ELR (cell line): ENCODE results near the gene NPIPA5.
A peak's percentile ranks its signal among the peaks of the same experiment; 100 is the strongest.
"Not testable (repeated sequence)": the region's sequence is repeated elsewhere in the genome, so short reads cannot be mapped to it uniquely, and the experiment has no call there.

Experiments used
- DNase-seq: peaks from one replicate; pipeline ENCODE4 v3.0.0-alpha.2; 2015; ENCODE audit warnings: low read depth

Gene NPIPA5

GRCh38 chr16:15389916-15390315 is 11.8 kb upstream of the NPIPA5 start:
- not testable (repeated sequence) for DNase-seq

GRCh38 chr16:15388060-15388459 is 10.0 kb upstream of the NPIPA5 start:
- not testable (repeated sequence) for DNase-seq

GRCh38 chr16:15382810-15383209 is 4.7 kb upstream of the NPIPA5 start:
- peak; percentile 26 for DNase-seq

- DNase-seq: not testable (repeated sequence)
These were observed 20.6 kb downstream of the NPIPA5 start for GRCh38 chr16:15357495-15357894.

- not testable (repeated sequence) for DNase-seq
These were observed 23.2 kb downstream of the NPIPA5 start for GRCh38 chr16:15354846-15355245.

GRCh38 chr16:15352852-15353251 is 25.2 kb downstream of the NPIPA5 start:
- not testable (repeated sequence) for DNase-seq

- DNase-seq: not testable (repeated sequence)
These were observed 26.3 kb downstream of the NPIPA5 start for GRCh38 chr16:15351745-15352144.

GRCh38 chr16:15351251-15351650 is 26.8 kb downstream of the NPIPA5 start:
- not testable (repeated sequence) for DNase-seq

GRCh38 chr16:15348721-15349120 is 29.4 kb downstream of the NPIPA5 start:
- DNase-seq: not testable (repeated sequence)

- not testable (repeated sequence) for DNase-seq
These were observed 35.8 kb downstream of the NPIPA5 start for GRCh38 chr16:15342337-15342736.

GRCh38 chr16:15338986-15339385 is 39.1 kb downstream of the NPIPA5 start:
- DNase-seq: not testable (repeated sequence)

GRCh38 chr16:15337974-15338605 is 40.0 kb downstream of the NPIPA5 start:
- not testable (repeated sequence) for DNase-seq

GRCh38 chr16:15335609-15336008 is 42.5 kb downstream of the NPIPA5 start:
- DNase-seq: not testable (repeated sequence)

GRCh38 chr16:15333969-15334368 is 44.1 kb downstream of the NPIPA5 start:
- DNase-seq: not testable (repeated sequence)

- not testable (repeated sequence) for DNase-seq
These were observed 47.1 kb downstream of the NPIPA5 start for GRCh38 chr16:15330978-15331377.

- DNase-seq: not testable (repeated sequence)
These were observed 53.1 kb downstream of the NPIPA5 start for GRCh38 chr16:15324954-15325353.

GRCh38 chr16:15323373-15323772 is 54.7 kb downstream of the NPIPA5 start:
- not testable (repeated sequence) for DNase-seq

GRCh38 chr16:15321221-15321620 is 56.9 kb downstream of the NPIPA5 start:
- not testable (repeated sequence) for DNase-seq

GRCh38 chr16:15314562-15314961 is 63.5 kb downstream of the NPIPA5 start:
- not testable (repeated sequence) for DNase-seq
